GM10248 (cell line): ENCODE data around the gene TULP3.

Experiments
- CTCF ChIA-PET: fragments of 300-600 bp; sonication (Branson Sonifier 250); formaldehyde crosslinking; extraction: SDS; loops from one replicate; lab custom pipeline; 2021; ENCODE audit warnings: antibody characterized with exemption; lab: Yijun Ruan, JAX
- POLR2A ChIA-PET: fragments of 350-650 bp; sonication (Branson Sonifier 250); formaldehyde crosslinking; extraction: SDS; loops from one replicate; lab custom pipeline; 2020; ENCODE audit warnings: antibody characterized with exemption; lab: Yijun Ruan, JAX
- DNase-seq: peaks from one replicate; pipeline ENCODE4 v3.0.0; 2012; ENCODE audit errors: extremely low spot score
- CTCF ChIP-seq: IDR thresholded peaks from 2 replicates; pipeline ENCODE4 v1.5.1; 2012; ENCODE audit warnings: mild to moderate bottlenecking, low read depth; ENCODE audit errors: extremely low read depth, missing control alignments, control extremely low read depth

The TULP3 gene

GRCh38 chr12:2933586-2933985 is 42.9 kb downstream of the TULP3 start:
- DNase-seq: no peak
- POLR2A ChIA-PET: interaction anchor here (0.6 kb wide), 1 partner anchor 860 kb away, joined by 4 read pairs; no protein-coding TSS in a partner anchor
- no peak for TF ChIP-seq CTCF
- CTCF ChIA-PET: interaction anchor here (2.0 kb wide), 1 partner anchor 80 kb away, joined by 4 read pairs; no protein-coding TSS in a partner anchor

GRCh38 chr12:2934371-2934770 is 43.7 kb downstream of the TULP3 start:
- POLR2A ChIA-PET: no interaction called here
- no peak for TF ChIP-seq CTCF
- no peak for DNase-seq
- CTCF ChIA-PET: interaction anchor here (1.5 to 2.0 kb wide), 2 partner anchors 10 to 80 kb away, joined by 4 to 5 read pairs; no protein-coding TSS in a partner anchor

- TF ChIP-seq CTCF: no peak
- ChIA-PET POLR2A (no interaction called here), CTCF (no interaction called here)
- no peak for DNase-seq
Observed at GRCh38 chr12:2936301-2936700, 45.6 kb downstream of the TULP3 start.

- TF ChIP-seq CTCF: no peak
- no peak for DNase-seq
- ChIA-PET POLR2A (no interaction called here), CTCF (no interaction called here)
Observed at GRCh38 chr12:2937500-2937899, 46.8 kb downstream of the TULP3 start.

- ChIA-PET CTCF (interaction anchor here (1.7 kb wide), 2 partner anchors 29 to 85 kb away, joined by 3 to 7 read pairs; no protein-coding TSS in a partner anchor), POLR2A (no interaction called here)
- no peak for TF ChIP-seq CTCF
- DNase-seq: no peak
Observed at GRCh38 chr12:2939191-2939590, 48.5 kb downstream of the TULP3 start.

GRCh38 chr12:2940564-2940963 is 49.9 kb downstream of the TULP3 start:
- ChIA-PET POLR2A (no interaction called here), CTCF (interaction anchor here (1.2 to 1.7 kb wide), 2 partner anchors 75 to 87 kb away, joined by 3 to 7 read pairs; no protein-coding TSS in a partner anchor)
- no peak for TF ChIP-seq CTCF
- DNase-seq: no peak
